Ishikawa (cell line): ENCODE measurements around the gene GLCCI1.

ENCODE experiments used
- CEBPB ChIP-seq: IDR thresholded peaks from 2 replicates; pipeline ENCODE4 v1.6.1; 2012
- EP300 ChIP-seq: IDR thresholded peaks from 2 replicates; pipeline ENCODE4 v1.6.1; 2012; ENCODE audit warnings: borderline replicate concordance
- NFIC ChIP-seq: IDR thresholded peaks from 2 replicates; pipeline ENCODE4 v1.6.1; 2012
- RAD21 ChIP-seq: IDR thresholded peaks from 2 replicates; pipeline ENCODE4 v1.6.1; 2012; ENCODE audit warnings: low read depth
- TAF1 ChIP-seq: IDR thresholded peaks from 2 replicates; pipeline ENCODE4 v1.6.1; 2012; ENCODE audit warnings: low read depth, mild to moderate bottlenecking

GRCh38 chr7:8082762-8083161, 114.2 kb downstream of the GLCCI1 start:
- TF ChIP-seq EP300 (no peak), CEBPB (no peak), NFIC (no peak), TAF1 (no peak), RAD21 (no peak)
